Smooth muscle cell (in vitro differentiated cells): ENCODE measurements around the gene MORN5. TPM values are rescaled to one million over a fixed set of nuclear protein-coding genes. Genes with fewer than 3 reads are reported as not detected.

ENCODE experiments used
- DNase-seq: peaks from one replicate; lab custom pipeline; 2025; ENCODE audit not compliant: unreplicated experiment; lab: John Stamatoyannopoulos, UW
- H2AFZ ChIP-seq: fragments of 200-600 bp; sonication (generic); 2 replicates; pipeline ENCODE4 v1.6.0; 2016; ENCODE audit warnings: antibody characterized with exemption, low read depth, mild to moderate bottlenecking
- H3F3A ChIP-seq: fragments of 200-600 bp; sonication (generic); 2 replicates; pipeline ENCODE4 v1.6.0; 2017; ENCODE audit warnings: antibody characterized with exemption, low read depth
- H3K27ac ChIP-seq: fragments of 200-600 bp; sonication (generic); 2 replicates; pipeline ENCODE4 v1.5.1; 2016; ENCODE audit warnings: low read depth, mild to moderate bottlenecking
- H3K27me3 ChIP-seq: fragments of 200-600 bp; sonication (generic); 2 replicates; pipeline ENCODE4 v1.6.1; 2016; ENCODE audit warnings: low read depth, mild to moderate bottlenecking
- H3K36me3 ChIP-seq: fragments of 200-600 bp; sonication (generic); 2 replicates; pipeline ENCODE4 v1.5.1; 2016; ENCODE audit warnings: low read depth
- H3K4me1 ChIP-seq: fragments of 200-600 bp; sonication (generic); 2 replicates; pipeline ENCODE4 v1.5.1; 2016; ENCODE audit warnings: low read depth
- H3K4me2 ChIP-seq: fragments of 200-600 bp; sonication (generic); 2 replicates; pipeline ENCODE4 v1.6.0; 2016; ENCODE audit warnings: mild to moderate bottlenecking
- H3K4me3 ChIP-seq: fragments of 200-600 bp; sonication (generic); 2 replicates; pipeline ENCODE4 v1.5.1; 2016; ENCODE audit warnings: mild to moderate bottlenecking
- H3K79me2 ChIP-seq: fragments of 200-600 bp; sonication (generic); 2 replicates; pipeline ENCODE4 v1.6.0; 2016; ENCODE audit warnings: low read depth, mild to moderate bottlenecking
- H3K9ac ChIP-seq: fragments of 200-600 bp; sonication (generic); 2 replicates; pipeline ENCODE4 v1.6.0; 2016; ENCODE audit warnings: low read depth
- H3K9me3 ChIP-seq: fragments of 200-600 bp; sonication (generic); replicated peaks from 2 replicates; pipeline ENCODE4 v1.5.1; 2016; ENCODE audit warnings: low read depth
- H4K20me1 ChIP-seq: fragments of 200-600 bp; sonication (generic); 2 replicates; pipeline ENCODE4 v1.6.0; 2016; ENCODE audit warnings: low read depth
- CTCF ChIP-seq: fragments of 200-600 bp; sonication (generic); IDR thresholded peaks from 2 replicates; pipeline ENCODE4 v1.5.1; 2017; ENCODE audit warnings: borderline replicate concordance, mild to moderate bottlenecking, antibody characterized with exemption; ENCODE audit not compliant: insufficient read depth, poor library complexity, severe bottlenecking
- WGBS: methylation state at CpG from one replicate; pipeline ENCODE4 v1.1.7; 2016; ENCODE audit warnings: low lambda C conversion rate; 5-methylcytosine and 5-hydroxymethylcytosine counted together
- polyA plus RNA-seq: library from polyadenylated mRNA; unstranded; fragments of >200 nt; fragmentation: Nextera tagmentation; extraction: Ambion mirVana; gene quantifications from 2 replicates; pipeline ENCODE4 v1.2.1, GENCODE V29; 2016
- total RNA-seq: library from RNA; depleted of rRNA; stranded (reverse); fragments of >200 nt; gene quantifications from 2 replicates; pipeline ENCODE4 v1.2.3, GENCODE V29; 2014

The MORN5 gene
- total and polyA plus RNA-seq, 2 experiments from 2014 or later, result not detected

- Histone ChIP-seq H2AFZ (no peak overlapping the region), H3K4me3 (no peak overlapping the region), H3F3A (no peaks in the 10 kb centered on the region), H3K36me3 (no peaks in the 10 kb centered on the region), H4K20me1 (no peaks in the 10 kb centered on the region), H3K9ac (no peak overlapping the region), H3K9me3 (no peaks in the 10 kb centered on the region), H3K4me1 (peaks cover 7% of the 10 kb centered on the region), H3K27me3 (peaks cover 60% of the 10 kb centered on the region), H3K27ac (no peak overlapping the region), H3K79me2 (no peaks in the 10 kb centered on the region), H3K4me2 (no peak overlapping the region)
- 68% methylated on average over 6 of the region's 6 CpGs for WGBS
- no peak for DNase-seq
- no peak for TF ChIP-seq CTCF
Measured at GRCh38 chr9:122232796-122233306, 73.1 kb downstream of the MORN5 start.

- DNase-seq, result no peak
- 89% methylated on average over 7 of the region's 7 CpGs for WGBS
Measured at GRCh38 chr9:122234022-122234748, 74.5 kb downstream of the MORN5 start.

GRCh38 chr9:122236681-122237080 lies 77.0 kb downstream of the MORN5 start:
- H3K4me1 ChIP-seq, result no peaks in the 10 kb centered on the region
- TF ChIP-seq CTCF, result no peak
- no peak overlapping the region for H3K9ac ChIP-seq
- H2AFZ ChIP-seq, result no peak overlapping the region
- H3K9me3 ChIP-seq, result no peaks in the 10 kb centered on the region
- no peak overlapping the region for H3K27ac ChIP-seq
- DNase-seq, result no peak
- H3K27me3 ChIP-seq, result peaks cover 22% of the 10 kb centered on the region
- H3K4me3 ChIP-seq, result no peak overlapping the region
- no peaks in the 10 kb centered on the region for H4K20me1 ChIP-seq
- peaks cover 9% of the 10 kb centered on the region for H3K36me3 ChIP-seq
- no peaks in the 10 kb centered on the region for H3K79me2 ChIP-seq
- H3K4me2 ChIP-seq, result no peak overlapping the region
- WGBS, result 70% methylated on average over 10 of the region's 10 CpGs
- no peaks in the 10 kb centered on the region for H3F3A ChIP-seq

More at GRCh38 chr9:122234022-122234748, 74.5 kb downstream of the MORN5 start:
- H3K4me2 ChIP-seq, result no peak overlapping the region
- H3K79me2 ChIP-seq, result no peaks in the 10 kb centered on the region
- no peaks in the 10 kb centered on the region for H3F3A ChIP-seq
- H3K9ac ChIP-seq, result no peak overlapping the region
- no peak for TF ChIP-seq CTCF
- H3K36me3 ChIP-seq, result no peaks in the 10 kb centered on the region
- no peak overlapping the region for H3K4me3 ChIP-seq
- no peaks in the 10 kb centered on the region for H3K9me3 ChIP-seq
- no peak overlapping the region for H2AFZ ChIP-seq
- peaks cover 47% of the 10 kb centered on the region for H3K27me3 ChIP-seq
- H3K27ac ChIP-seq, result no peak overlapping the region
- H3K4me1 ChIP-seq, result no peaks in the 10 kb centered on the region
- no peaks in the 10 kb centered on the region for H4K20me1 ChIP-seq

GRCh38 chr9:122239722-122240121 lies 80.0 kb downstream of the MORN5 start:
- Histone ChIP-seq H3F3A (no peaks in the 10 kb centered on the region), H3K79me2 (no peaks in the 10 kb centered on the region), H3K36me3 (peaks cover 22% of the 10 kb centered on the region), H3K4me3 (no peak overlapping the region), H3K27me3 (no peaks in the 10 kb centered on the region), H3K9ac (no peak overlapping the region), H4K20me1 (no peaks in the 10 kb centered on the region), H3K9me3 (no peaks in the 10 kb centered on the region), H3K4me2 (no peak overlapping the region), H3K4me1 (no peaks in the 10 kb centered on the region), H2AFZ (no peak overlapping the region), H3K27ac (no peak overlapping the region)
- TF ChIP-seq CTCF, result no peak
- no peak for DNase-seq
- 95% methylated on average over 5 of the region's 5 CpGs for WGBS
